Daoy (cell line): ENCODE data around the gene ANKDD1A. TPM values are rescaled to one million over a fixed set of nuclear protein-coding genes. Genes with fewer than 3 reads are reported as not detected.
A peak's percentile ranks its signal among the peaks of the same experiment; 100 is the strongest.

Experiments used
- DNase-seq: peaks from one replicate; pipeline ENCODE4 v3.0.0-alpha.2; 2015; ENCODE audit warnings: low read depth
- total RNA-seq: library from RNA; depleted of rRNA; stranded (reverse); fragments of >200 nt; shearing (Covaris generic); gene quantifications from 2 replicates; pipeline ENCODE4 v1.2.3, GENCODE V29; 2014

ANKDD1A gene
- total RNA-seq, 1 experiment from 2014 or later: 1.8 TPM

GRCh38 chr15:64895285-64896065 is 16.2 kb upstream of the ANKDD1A start:
- peak; percentile 64 for DNase-seq

GRCh38 chr15:64896371-64897069 is 15.2 kb upstream of the ANKDD1A start:
- no peak for DNase-seq

GRCh38 chr15:64897345-64897985 is 14.2 kb upstream of the ANKDD1A start:
- DNase-seq: peak; percentile 83

GRCh38 chr15:64898406-64898805 is 13.3 kb upstream of the ANKDD1A start:
- no peak for DNase-seq

- no peak for DNase-seq
Observed at GRCh38 chr15:64901141-64901540, 10.6 kb upstream of the ANKDD1A start.

GRCh38 chr15:64901914-64902313 is 9.8 kb upstream of the ANKDD1A start:
- no peak for DNase-seq

- no peak for DNase-seq
Observed at GRCh38 chr15:64902863-64903262, 8.8 kb upstream of the ANKDD1A start.

- DNase-seq: no peak
Observed at GRCh38 chr15:64903326-64903950, 8.3 kb upstream of the ANKDD1A start.

- no peak for DNase-seq
Observed at GRCh38 chr15:64904189-64904588, 7.5 kb upstream of the ANKDD1A start.

GRCh38 chr15:64905119-64905831 is 6.4 kb upstream of the ANKDD1A start:
- DNase-seq: peak; percentile 82

GRCh38 chr15:64905941-64906340 is 5.8 kb upstream of the ANKDD1A start:
- DNase-seq: no peak

- DNase-seq: no peak
Observed at GRCh38 chr15:64906402-64906801, 5.3 kb upstream of the ANKDD1A start.

- DNase-seq: no peak
Observed at GRCh38 chr15:64907991-64908390, 3.7 kb upstream of the ANKDD1A start.

- DNase-seq: no peak
Observed at GRCh38 chr15:64909546-64909945, 2.2 kb upstream of the ANKDD1A start.

- no peak for DNase-seq
Observed at GRCh38 chr15:64912379-64913325, 950 bp downstream of the ANKDD1A start.

GRCh38 chr15:64915518-64916227 is 4.0 kb downstream of the ANKDD1A start:
- DNase-seq: no peak

GRCh38 chr15:64916365-64916764 is 4.7 kb downstream of the ANKDD1A start:
- no peak for DNase-seq

GRCh38 chr15:64917211-64917610 is 5.5 kb downstream of the ANKDD1A start:
- DNase-seq: no peak

- no peak for DNase-seq
Observed at GRCh38 chr15:64919721-64920120, 8.0 kb downstream of the ANKDD1A start.

- no peak for DNase-seq
Observed at GRCh38 chr15:64921711-64922110, 10.0 kb downstream of the ANKDD1A start.
